Lower leg skin (tissue), 3 donors: ENCODE data around the gene PDZD2.

Experiments
- CTCF ChIP-seq, 3 donors: fragments of 450-650 bp; IDR thresholded peaks; one replicate each; pipeline ENCODE4 v1.5.1; 2016; ENCODE audit warnings: antibody characterized with exemption in 3 of 3, mild to moderate bottlenecking in 3 of 3, moderate library complexity in 2 of 3
- POLR2A ChIP-seq, 2 donors: fragments of 450-650 bp; IDR thresholded peaks; one replicate each; pipeline ENCODE4 v1.6.1; 2016 to 2017; ENCODE audit warnings: antibody characterized with exemption in 2 of 2, mild to moderate bottlenecking in 1 of 2, moderate library complexity in 1 of 2

DNA sequence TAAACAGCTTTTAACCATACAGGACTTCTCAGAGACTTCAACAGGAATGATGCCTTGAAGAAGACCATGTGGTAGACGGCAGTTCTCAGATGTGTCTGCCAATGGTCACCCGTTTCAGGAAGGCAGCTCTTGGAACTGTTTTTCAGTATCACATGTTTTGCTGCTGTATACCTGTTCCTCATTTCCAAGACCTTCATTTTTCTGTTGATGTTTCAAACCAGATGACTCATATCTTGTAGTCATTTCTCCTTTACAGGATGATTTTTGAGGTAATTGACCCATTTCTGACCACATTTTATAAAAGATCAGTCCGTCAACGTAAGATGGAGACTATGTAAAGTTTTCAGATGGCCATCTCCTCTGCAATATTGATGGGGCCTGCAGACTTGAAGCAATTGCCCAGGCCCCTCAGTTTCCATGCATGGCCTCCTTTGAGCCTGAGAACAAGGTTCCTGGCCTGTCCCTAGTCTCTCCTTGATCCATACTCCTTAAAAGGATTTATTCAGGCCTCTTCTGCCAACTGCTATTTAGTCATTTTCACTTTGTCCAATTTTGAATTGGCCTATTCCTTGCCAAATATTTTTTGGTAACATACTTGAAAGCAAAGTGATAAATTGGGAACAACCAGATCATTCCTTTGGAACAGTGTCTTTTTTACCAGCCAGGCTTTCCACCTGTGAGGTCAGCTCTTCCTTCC, 128.6 kb downstream of the PDZD2 start:
- TF ChIP-seq CTCF (IDR thresholded peaks at IDR 0.05) = no peak
- TF ChIP-seq POLR2A (IDR thresholded peaks at IDR 0.05) = no peak
